Measurements from ENCODE around the gene SCUBE1. TPM values are rescaled to one million over a fixed set of nuclear protein-coding genes. Genes with fewer than 3 reads are reported as not detected.

The SCUBE1 gene
- total RNA-seq, 2 donors from 2014 or later: 0.04 to 0.16 TPM

- no peaks in the 10 kb centered on the region for H3K9me3 ChIP-seq
- no peaks in the 10 kb centered on the region for H3K36me3 ChIP-seq
- no peak overlapping the region for H3K4me3 ChIP-seq
- no peaks in the 10 kb centered on the region for H3K27me3 ChIP-seq
- no peaks in the 10 kb centered on the region for H3K4me1 ChIP-seq
- TF ChIP-seq CTCF (IDR thresholded peaks at IDR 0.05): no peak
- no peak overlapping the region for H3K27ac ChIP-seq
- no peak for DNase-seq (ENCODE audit: low spot score)
These were observed 16.6 kb downstream of the SCUBE1 start for GRCh38 chr22:43326331-43327156.

- no peaks in the 10 kb centered on the region for H3K4me1 ChIP-seq
- DNase-seq (ENCODE audit: low spot score): no peak
- no peaks in the 10 kb centered on the region for H3K36me3 ChIP-seq
- TF ChIP-seq CTCF (IDR thresholded peaks at IDR 0.05): no peak
- no peaks in the 10 kb centered on the region for H3K27me3 ChIP-seq
- H3K9me3 ChIP-seq: no peaks in the 10 kb centered on the region
- no peak overlapping the region for H3K4me3 ChIP-seq
- H3K27ac ChIP-seq: no peak overlapping the region
These were observed 18.0 kb downstream of the SCUBE1 start for GRCh38 chr22:43325176-43325575.

- H3K4me3 ChIP-seq: no peak overlapping the region
- DNase-seq (ENCODE audit: low spot score): no peak
- no peaks in the 10 kb centered on the region for H3K4me1 ChIP-seq
- no peaks in the 10 kb centered on the region for H3K36me3 ChIP-seq
- TF ChIP-seq CTCF (IDR thresholded peaks at IDR 0.05): no peak
- no peaks in the 10 kb centered on the region for H3K27me3 ChIP-seq
- H3K27ac ChIP-seq: no peak overlapping the region
- no peaks in the 10 kb centered on the region for H3K9me3 ChIP-seq
These were observed 21.9 kb downstream of the SCUBE1 start for GRCh38 chr22:43320943-43321900.

GRCh38 chr22:43319661-43320486, 23.3 kb downstream of the SCUBE1 start:
- Histone ChIP-seq H3K27ac (no peak overlapping the region), H3K36me3 (no peaks in the 10 kb centered on the region), H3K27me3 (no peaks in the 10 kb centered on the region), H3K4me3 (no peak overlapping the region), H3K9me3 (no peaks in the 10 kb centered on the region), H3K4me1 (no peaks in the 10 kb centered on the region)
- TF ChIP-seq CTCF (IDR thresholded peaks at IDR 0.05): no peak
- DNase-seq (ENCODE audit: low spot score): no peak

- Histone ChIP-seq H3K36me3 (no peaks in the 10 kb centered on the region), H3K4me1 (no peaks in the 10 kb centered on the region), H3K27ac (no peak overlapping the region), H3K9me3 (no peaks in the 10 kb centered on the region), H3K27me3 (no peaks in the 10 kb centered on the region), H3K4me3 (no peak overlapping the region)
- no peak for DNase-seq (ENCODE audit: low spot score)
- no peak for TF ChIP-seq CTCF (IDR thresholded peaks at IDR 0.05)
These were observed 25.9 kb downstream of the SCUBE1 start for GRCh38 chr22:43317239-43317638.

Measured in right atrium auricular region (tissue), 2 donors.